ENCODE data around the gene PPP1R3E. TPM values are rescaled to one million over a fixed set of nuclear protein-coding genes. Genes with fewer than 3 reads are reported as not detected.
A peak's percentile ranks its signal among the peaks of the same experiment; 100 is the strongest.

PPP1R3E gene
- total RNA-seq, 1 experiment from 2014 or later, result 70.4 TPM

- Histone ChIP-seq H3K4me3 (ENCODE audit: low read length) (no peak overlapping the region), H3K27ac (ENCODE audit: low read length) (no peak overlapping the region), H3K9me3 (ENCODE audit: low read length) (no peaks in the 10 kb centered on the region), H3K4me1 (ENCODE audit: low read length) (peaks cover 31% of the 10 kb centered on the region), H4K20me1 (ENCODE audit: insufficient read depth, low read depth, low read length) (peaks cover 6% of the 10 kb centered on the region; the same call in 1 of the 2 replicates), H3K9me2 (replicated peaks; ENCODE audit: insufficient read depth, low read length) (no peaks in the 10 kb centered on the region), H2AFZ (ENCODE audit: low read length) (no peak overlapping the region), H3K27me3 (ENCODE audit: low read length) (no peaks in the 10 kb centered on the region), H3K9ac (ENCODE audit: low read length) (no peak overlapping the region), H3K4me2 (ENCODE audit: low read depth, low read length, poor library complexity, severe bottlenecking) (no peak overlapping the region), H3K79me2 (ENCODE audit: low read length) (peaks cover 30% of the 10 kb centered on the region), H3K36me3 (ENCODE audit: insufficient read depth, low read length) (peaks cover 28% of the 10 kb centered on the region)
- no peak for DNase-seq
Measured at GRCh38 chr14:23324993-23325392, 22.3 kb upstream of the PPP1R3E start.

- H3K27ac ChIP-seq (ENCODE audit: low read length), result no peak overlapping the region
- H3K4me1 ChIP-seq (ENCODE audit: low read length), result peaks cover 34% of the 10 kb centered on the region
- peaks cover 6% of the 10 kb centered on the region; the same call in 1 of the 2 replicates for H4K20me1 ChIP-seq (ENCODE audit: insufficient read depth, low read depth, low read length)
- H3K27me3 ChIP-seq (ENCODE audit: low read length), result no peaks in the 10 kb centered on the region
- no peaks in the 10 kb centered on the region for H3K9me2 ChIP-seq (replicated peaks; ENCODE audit: insufficient read depth, low read length)
- H3K9ac ChIP-seq (ENCODE audit: low read length), result no peak overlapping the region
- peaks cover 28% of the 10 kb centered on the region for H3K36me3 ChIP-seq (ENCODE audit: insufficient read depth, low read length)
- no peak overlapping the region for H2AFZ ChIP-seq (ENCODE audit: low read length)
- no peak overlapping the region for H3K4me3 ChIP-seq (ENCODE audit: low read length)
- DNase-seq, result no peak
- peaks cover 30% of the 10 kb centered on the region for H3K79me2 ChIP-seq (ENCODE audit: low read length)
- no peaks in the 10 kb centered on the region for H3K9me3 ChIP-seq (ENCODE audit: low read length)
- H3K4me2 ChIP-seq (ENCODE audit: low read depth, low read length, poor library complexity, severe bottlenecking), result no peak overlapping the region
Measured at GRCh38 chr14:23324455-23324846, 21.8 kb upstream of the PPP1R3E start.

- H3K4me2 ChIP-seq (ENCODE audit: low read depth, low read length, poor library complexity, severe bottlenecking), result peak overlapping the region; percentile 85
- no peaks in the 10 kb centered on the region for H3K9me2 ChIP-seq (replicated peaks; ENCODE audit: insufficient read depth, low read length)
- no peak overlapping the region for H3K4me3 ChIP-seq (ENCODE audit: low read length)
- DNase-seq, result no peak
- H3K4me1 ChIP-seq (ENCODE audit: low read length), result peaks cover 34% of the 10 kb centered on the region
- no peaks in the 10 kb centered on the region for H3K9me3 ChIP-seq (ENCODE audit: low read length)
- peaks cover 28% of the 10 kb centered on the region for H3K36me3 ChIP-seq (ENCODE audit: insufficient read depth, low read length)
- H4K20me1 ChIP-seq (ENCODE audit: insufficient read depth, low read depth, low read length), result peaks cover 6% of the 10 kb centered on the region; the same call in 1 of the 2 replicates
- no peaks in the 10 kb centered on the region for H3K27me3 ChIP-seq (ENCODE audit: low read length)
- H2AFZ ChIP-seq (ENCODE audit: low read length), result no peak overlapping the region
- H3K9ac ChIP-seq (ENCODE audit: low read length), result no peak overlapping the region
- peaks cover 30% of the 10 kb centered on the region for H3K79me2 ChIP-seq (ENCODE audit: low read length)
- no peak overlapping the region; the same call in 1 of the 2 replicates for H3K27ac ChIP-seq (ENCODE audit: low read length)
Measured at GRCh38 chr14:23323838-23324454, 21.3 kb upstream of the PPP1R3E start.

GRCh38 chr14:23322568-23323517, 20.2 kb upstream of the PPP1R3E start:
- Histone ChIP-seq H3K27ac (ENCODE audit: low read length) (peak overlapping the region; percentile 59), H3K9me2 (replicated peaks; ENCODE audit: insufficient read depth, low read length) (no peaks in the 10 kb centered on the region), H4K20me1 (ENCODE audit: insufficient read depth, low read depth, low read length) (peaks cover 6% of the 10 kb centered on the region; the same call in 1 of the 2 replicates), H2AFZ (ENCODE audit: low read length) (no peak overlapping the region), H3K9ac (ENCODE audit: low read length) (peak overlapping the region; percentile 92), H3K4me1 (ENCODE audit: low read length) (peaks cover 34% of the 10 kb centered on the region), H3K9me3 (ENCODE audit: low read length) (no peaks in the 10 kb centered on the region), H3K27me3 (ENCODE audit: low read length) (no peaks in the 10 kb centered on the region), H3K4me3 (ENCODE audit: low read length) (peak overlapping the region; percentile 86), H3K4me2 (ENCODE audit: low read depth, low read length, poor library complexity, severe bottlenecking) (peak overlapping the region; percentile 85), H3K36me3 (ENCODE audit: insufficient read depth, low read length) (peaks cover 28% of the 10 kb centered on the region), H3K79me2 (ENCODE audit: low read length) (peaks cover 30% of the 10 kb centered on the region)
- no peak for DNase-seq

GRCh38 chr14:23321572-23322547, 19.2 kb upstream of the PPP1R3E start:
- peak overlapping the region; percentile 92 for H3K9ac ChIP-seq (ENCODE audit: low read length)
- H3K27me3 ChIP-seq (ENCODE audit: low read length), result no peaks in the 10 kb centered on the region
- peak overlapping the region; percentile 59 for H3K27ac ChIP-seq (ENCODE audit: low read length)
- no peak overlapping the region for H2AFZ ChIP-seq (ENCODE audit: low read length)
- H3K4me2 ChIP-seq (ENCODE audit: low read depth, low read length, poor library complexity, severe bottlenecking), result peak overlapping the region; percentile 85
- H3K36me3 ChIP-seq (ENCODE audit: insufficient read depth, low read length), result peaks cover 28% of the 10 kb centered on the region
- no peaks in the 10 kb centered on the region for H3K9me2 ChIP-seq (replicated peaks; ENCODE audit: insufficient read depth, low read length)
- H3K4me3 ChIP-seq (ENCODE audit: low read length), result peak overlapping the region; percentile 86
- peaks cover 30% of the 10 kb centered on the region for H3K79me2 ChIP-seq (ENCODE audit: low read length)
- no peaks in the 10 kb centered on the region for H3K9me3 ChIP-seq (ENCODE audit: low read length)
- DNase-seq, result peak; percentile 83
- peaks cover 6% of the 10 kb centered on the region; the same call in 1 of the 2 replicates for H4K20me1 ChIP-seq (ENCODE audit: insufficient read depth, low read depth, low read length)
- H3K4me1 ChIP-seq (ENCODE audit: low read length), result peaks cover 34% of the 10 kb centered on the region

GRCh38 chr14:23320584-23321571, 18.2 kb upstream of the PPP1R3E start, which contains the start of gene PABPN1:
PABPN1 (plus strand) TSS chr14:23321457; CDS start chr14:23321470, 13 bp downstream.
- no peaks in the 10 kb centered on the region for H3K9me2 ChIP-seq (replicated peaks; ENCODE audit: insufficient read depth, low read length)
- no peaks in the 10 kb centered on the region for H3K9me3 ChIP-seq (ENCODE audit: low read length)
- peaks cover 34% of the 10 kb centered on the region for H3K4me1 ChIP-seq (ENCODE audit: low read length)
- peaks cover 30% of the 10 kb centered on the region for H3K79me2 ChIP-seq (ENCODE audit: low read length)
- H3K27me3 ChIP-seq (ENCODE audit: low read length), result no peaks in the 10 kb centered on the region
- 0 out of 2 replicates have a peak within 1 kb of the TSS, but pooled peaks have one; percentile 8 for H2AFZ ChIP-seq (ENCODE audit: low read length)
- H3K36me3 ChIP-seq (ENCODE audit: insufficient read depth, low read length), result peaks cover 28% of the 10 kb centered on the region
- H3K4me2 ChIP-seq (ENCODE audit: low read depth, low read length, poor library complexity, severe bottlenecking), result peak within 1 kb of the TSS; percentile 85
- DNase-seq, result peak; percentile 100
- peak within 1 kb of the TSS; percentile 86 for H3K4me3 ChIP-seq (ENCODE audit: low read length)
- H4K20me1 ChIP-seq (ENCODE audit: insufficient read depth, low read depth, low read length), result peaks cover 6% of the 10 kb centered on the region; the same call in 1 of the 2 replicates
- H3K27ac ChIP-seq (ENCODE audit: low read length), result peak within 1 kb of the TSS; percentile 59
- H3K9ac ChIP-seq (ENCODE audit: low read length), result peak within 1 kb of the TSS; percentile 92

Measured in Karpas-422 (cell line).